ENCODE measurements around the gene ZNF497. TPM values are rescaled to one million over a fixed set of nuclear protein-coding genes. Genes with fewer than 3 reads are reported as not detected.

Gene ZNF497
- total and polyA plus RNA-seq, 2 of the 13 experiments (the other 11 are each of a cell fraction or from before 2014, with no cell fraction given) = 1.5 to 1.9 TPM

- TF ChIP-seq, protein P1, sequence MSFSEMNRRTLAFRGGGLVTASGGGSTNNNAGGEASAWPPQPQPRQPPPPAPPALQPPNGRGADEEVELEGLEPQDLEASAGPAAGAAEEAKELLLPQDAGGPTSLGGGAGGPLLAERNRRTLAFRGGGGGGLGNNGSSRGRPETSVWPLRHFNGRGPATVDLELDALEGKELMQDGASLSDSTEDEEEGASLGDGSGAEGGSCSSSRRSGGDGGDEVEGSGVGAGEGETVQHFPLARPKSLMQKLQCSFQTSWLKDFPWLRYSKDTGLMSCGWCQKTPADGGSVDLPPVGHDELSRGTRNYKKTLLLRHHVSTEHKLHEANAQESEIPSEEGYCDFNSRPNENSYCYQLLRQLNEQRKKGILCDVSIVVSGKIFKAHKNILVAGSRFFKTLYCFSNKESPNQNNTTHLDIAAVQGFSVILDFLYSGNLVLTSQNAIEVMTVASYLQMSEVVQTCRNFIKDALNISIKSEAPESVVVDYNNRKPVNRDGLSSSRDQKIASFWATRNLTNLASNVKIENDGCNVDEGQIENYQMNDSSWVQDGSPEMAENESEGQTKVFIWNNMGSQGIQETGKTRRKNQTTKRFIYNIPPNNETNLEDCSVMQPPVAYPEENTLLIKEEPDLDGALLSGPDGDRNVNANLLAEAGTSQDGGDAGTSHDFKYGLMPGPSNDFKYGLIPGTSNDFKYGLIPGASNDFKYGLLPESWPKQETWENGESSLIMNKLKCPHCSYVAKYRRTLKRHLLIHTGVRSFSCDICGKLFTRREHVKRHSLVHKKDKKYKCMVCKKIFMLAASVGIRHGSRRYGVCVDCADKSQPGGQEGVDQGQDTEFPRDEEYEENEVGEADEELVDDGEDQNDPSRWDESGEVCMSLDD (CRISPR knock-in tag; IDR thresholded peaks at IDR 0.05; ENCODE audit: borderline replicate concordance) = 0 out of 2 replicates have a peak, but pooled peaks have one; percentile 25
- TF ChIP-seq NFIC (IDR thresholded peaks at IDR 0.05; ENCODE audit: low read length) = no peak
- no peak for TF ChIP-seq HOXA7 (CRISPR knock-in tag; IDR thresholded peaks at IDR 0.05)
- peak; percentile 56 to 70 for TF ChIP-seq POLR2A (IDR thresholded peaks at IDR 0.05; ENCODE audit: insufficient read depth in 1 of 2, low read depth in 2 of 2, low read length in 2 of 2)
- TF ChIP-seq PAXIP1 (CRISPR knock-in tag; conservative IDR thresholded peaks at IDR 0.05) = 0 out of 2 replicates have a peak, but pooled peaks have one; percentile 0
- TF ChIP-seq TEAD3 (CRISPR knock-in tag; optimal IDR thresholded peaks at IDR 0.05; ENCODE audit: borderline replicate concordance) = peak; percentile 21
- TF ChIP-seq REXO4 (CRISPR knock-in tag; IDR thresholded peaks at IDR 0.05; ENCODE audit: borderline replicate concordance) = peak; percentile 21; the same call in 1 of the 2 replicates
- TF ChIP-seq ZEB1 (IDR thresholded peaks at IDR 0.05; ENCODE audit: insufficient replicate concordance, low read depth) = peak; percentile 22
- no peak for TF ChIP-seq HNF4G (IDR thresholded peaks at IDR 0.05; ENCODE audit: borderline replicate concordance, low read depth, low read length)
- TF ChIP-seq HNF4G (CRISPR knock-in tag; IDR thresholded peaks at IDR 0.05; ENCODE audit: borderline replicate concordance, low read depth) = peak; percentile 68; the same call in 1 of the 2 replicates
- no peak for TF ChIP-seq ZNF367 (CRISPR knock-in tag; IDR thresholded peaks at IDR 0.05; ENCODE audit: borderline replicate concordance)
- TF ChIP-seq, protein P2, sequence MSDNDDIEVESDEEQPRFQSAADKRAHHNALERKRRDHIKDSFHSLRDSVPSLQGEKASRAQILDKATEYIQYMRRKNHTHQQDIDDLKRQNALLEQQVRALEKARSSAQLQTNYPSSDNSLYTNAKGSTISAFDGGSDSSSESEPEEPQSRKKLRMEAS (IDR thresholded peaks at IDR 0.05) = peak; percentile 34; the same call in 1 of the 2 replicates
- no peak for TF ChIP-seq PHB2 (IDR thresholded peaks at IDR 0.05; ENCODE audit: partially characterized antibody)
- peak; percentile 53; the same call in 1 of the 2 replicates for TF ChIP-seq ZC3H4 (CRISPR knock-in tag; IDR thresholded peaks at IDR 0.05; ENCODE audit: borderline replicate concordance)
- TF ChIP-seq, protein P3, sequence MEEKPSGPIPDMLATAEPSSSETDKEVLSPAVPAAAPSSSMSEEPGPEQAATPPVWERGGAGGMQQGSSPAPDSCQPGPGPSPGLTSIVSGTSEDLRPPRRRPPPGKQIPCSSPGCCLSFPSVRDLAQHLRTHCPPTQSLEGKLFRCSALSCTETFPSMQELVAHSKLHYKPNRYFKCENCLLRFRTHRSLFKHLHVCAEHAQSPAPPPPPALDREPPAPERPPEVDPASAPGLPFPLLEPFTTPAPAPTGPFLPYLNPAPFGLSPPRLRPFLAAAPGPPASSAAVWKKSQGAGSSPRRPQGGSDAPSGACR (CRISPR knock-in tag; IDR thresholded peaks at IDR 0.05) = peak; percentile 5; the same call in 1 of the 2 replicates
- peak in 1 of 2 experiments; percentile 33; a peak in 1 of 4 replicates for TF ChIP-seq NR2F1 (CRISPR knock-in tag; IDR thresholded peaks at IDR 0.05)
- 0 out of 2 replicates have a peak, but pooled peaks have one; percentile 21 for TF ChIP-seq SMAD1 (CRISPR knock-in tag; IDR thresholded peaks at IDR 0.05; ENCODE audit: borderline replicate concordance, low read depth)
- TF ChIP-seq ZMYM4 (CRISPR knock-in tag; IDR thresholded peaks at IDR 0.05) = no peak
- TF ChIP-seq ESRRA (CRISPR knock-in tag; IDR thresholded peaks at IDR 0.05; ENCODE audit: low read depth) = 0 out of 2 replicates have a peak, but pooled peaks have one; percentile 13
- TF ChIP-seq EP300 (IDR thresholded peaks at IDR 0.05; ENCODE audit: low read depth in 2 of 2, low read length in 2 of 2) = no peak
- 0 out of 2 replicates have a peak, but pooled peaks have one; percentile 17 for TF ChIP-seq EP300 (CRISPR knock-in tag; IDR thresholded peaks at IDR 0.05; ENCODE audit: borderline replicate concordance)
Observed at GRCh38 chr19:58407658-58408151, 45.2 kb upstream of the ZNF497 start (continued).
